Fibroblast of skin of right quadriceps (primary cell): ENCODE measurements around the gene TACC2.
A peak's percentile ranks its signal among the peaks of the same experiment; 100 is the strongest.

Source experiments
- DNase-seq: peaks from one replicate; pipeline ENCODE4 v3.0.0-alpha.2; 2013

TACC2 gene

GRCh38 chr10:122286867-122287266, 297.9 kb downstream of the TACC2 start:
- DNase-seq = peak; percentile 80

- DNase-seq = no peak
Observed at GRCh38 chr10:122287570-122287969, 298.6 kb downstream of the TACC2 start.

GRCh38 chr10:122288262-122288661, 299.3 kb downstream of the TACC2 start:
- no peak for DNase-seq

- no peak for DNase-seq
Observed at GRCh38 chr10:122288917-122289316, 300.0 kb downstream of the TACC2 start.

GRCh38 chr10:122290334-122290733, 301.4 kb downstream of the TACC2 start:
- DNase-seq = no peak

- DNase-seq = no peak
Observed at GRCh38 chr10:122290833-122291532, 302.0 kb downstream of the TACC2 start.

- DNase-seq = no peak
Observed at GRCh38 chr10:122291739-122292138, 302.8 kb downstream of the TACC2 start.

GRCh38 chr10:122292376-122292775, 303.4 kb downstream of the TACC2 start:
- DNase-seq = no peak

GRCh38 chr10:122293156-122293960, 304.4 kb downstream of the TACC2 start:
- DNase-seq = no peak

- DNase-seq = no peak
Observed at GRCh38 chr10:122293961-122294380, 305.0 kb downstream of the TACC2 start.

GRCh38 chr10:122294511-122295450, 305.8 kb downstream of the TACC2 start:
- no peak for DNase-seq

- no peak for DNase-seq
Observed at GRCh38 chr10:122295451-122295809, 306.5 kb downstream of the TACC2 start.

GRCh38 chr10:122296363-122297120, 307.6 kb downstream of the TACC2 start:
- DNase-seq = no peak

- no peak for DNase-seq
Observed at GRCh38 chr10:122297583-122297982, 308.6 kb downstream of the TACC2 start.

GRCh38 chr10:122298206-122298597, 309.2 kb downstream of the TACC2 start:
- DNase-seq = no peak

- peak; percentile 73 for DNase-seq
Observed at GRCh38 chr10:122298598-122299301, 309.8 kb downstream of the TACC2 start.

- no peak for DNase-seq
Observed at GRCh38 chr10:122299423-122300075, 310.6 kb downstream of the TACC2 start.

GRCh38 chr10:122301055-122301810, 312.3 kb downstream of the TACC2 start:
- peak; percentile 47 for DNase-seq

- DNase-seq = no peak
Observed at GRCh38 chr10:122301811-122302115, 312.8 kb downstream of the TACC2 start.

- no peak for DNase-seq
Observed at GRCh38 chr10:122302315-122302714, 313.4 kb downstream of the TACC2 start.
